GM19328 (cell line): ENCODE data around the gene MYCN.
"Not testable (repeated sequence)": the region's sequence is repeated elsewhere in the genome, so short reads cannot be mapped to it uniquely, and the experiment has no call there.

Experiments used
- ATAC-seq: cut with Tn5 transposase; IDR thresholded peaks from one replicate; pipeline ENCODE4 v1.9.1; 2021; ENCODE audit warnings: mild to moderate bottlenecking, moderate library complexity; ENCODE audit not compliant: unreplicated experiment

MYCN gene

DNA sequence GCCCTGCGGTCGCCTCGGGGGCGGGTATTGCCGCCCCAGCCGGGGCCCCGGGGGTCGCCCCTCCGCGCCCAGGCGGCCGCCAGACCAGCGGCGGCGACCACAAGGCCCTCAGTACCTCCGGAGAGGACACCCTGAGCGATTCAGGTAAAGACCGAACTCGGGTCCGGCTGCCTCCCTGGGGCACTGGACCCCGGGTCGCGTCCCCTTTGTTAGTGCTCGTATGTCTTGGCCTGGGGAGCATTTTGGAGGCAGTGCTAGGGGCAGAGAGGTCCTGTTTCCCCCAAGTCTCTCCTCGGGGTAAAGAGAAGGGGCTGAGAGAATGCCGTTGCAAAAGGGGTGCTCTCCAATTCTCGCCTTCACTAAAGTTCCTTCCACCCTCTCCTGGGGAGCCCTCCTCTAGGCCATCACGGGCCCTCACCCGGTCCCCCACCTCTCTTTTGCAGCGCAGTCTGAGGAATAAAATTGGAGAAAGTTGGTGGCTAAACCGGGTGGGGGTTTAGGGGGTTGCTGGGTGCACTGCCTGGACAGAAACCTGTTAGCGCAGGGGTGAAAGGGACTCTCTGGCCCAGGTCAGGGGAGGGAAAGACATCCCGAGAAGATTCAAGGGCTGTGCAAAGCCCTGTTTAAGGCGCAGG, 2.5 kb downstream of the MYCN start:
- ATAC-seq: no peak

DNA sequence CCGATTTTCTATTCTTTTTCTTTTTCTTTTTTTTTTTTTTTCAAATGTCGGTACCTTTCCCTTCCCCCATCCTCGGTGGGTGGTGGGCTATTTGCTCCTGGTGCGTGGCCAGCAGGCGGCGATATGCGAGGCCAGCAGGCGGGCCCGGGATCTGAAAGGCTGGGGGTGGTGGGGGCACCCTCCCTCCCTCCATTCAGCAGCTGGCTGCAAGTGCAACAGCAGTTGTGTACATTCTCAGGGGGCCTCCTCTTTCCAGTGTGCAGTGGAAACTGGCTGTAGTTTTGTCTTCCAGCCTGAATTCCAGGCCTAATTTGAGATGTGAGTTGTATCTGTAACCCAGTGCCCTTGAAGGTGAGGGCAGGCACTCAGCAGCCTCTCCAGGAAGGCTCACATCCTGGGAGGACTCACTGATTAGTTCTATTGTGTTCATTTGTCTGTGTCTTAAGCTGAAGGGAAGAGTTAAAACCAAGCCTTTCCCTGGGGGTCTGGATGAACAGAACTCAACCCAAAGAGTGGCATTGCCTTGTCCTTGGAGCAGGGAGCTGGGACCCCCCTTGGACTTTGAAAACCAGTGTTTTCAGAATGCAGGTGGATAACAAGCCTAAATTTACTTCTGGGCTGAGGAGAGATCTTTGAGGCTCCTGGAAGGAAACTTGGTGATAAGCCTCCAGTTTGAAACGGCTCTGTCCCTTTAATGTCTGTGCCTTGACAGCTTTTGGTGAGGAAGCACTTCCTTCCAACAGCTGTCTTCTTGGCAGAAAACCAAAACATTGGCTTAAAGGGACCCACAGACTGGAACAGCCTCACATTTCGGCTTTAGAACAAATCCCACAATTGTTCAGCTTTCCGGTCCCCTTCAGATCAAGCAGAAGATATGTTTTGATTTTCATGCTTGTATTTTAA, 3.3 kb downstream of the MYCN start:
- ATAC-seq: no peak

DNA sequence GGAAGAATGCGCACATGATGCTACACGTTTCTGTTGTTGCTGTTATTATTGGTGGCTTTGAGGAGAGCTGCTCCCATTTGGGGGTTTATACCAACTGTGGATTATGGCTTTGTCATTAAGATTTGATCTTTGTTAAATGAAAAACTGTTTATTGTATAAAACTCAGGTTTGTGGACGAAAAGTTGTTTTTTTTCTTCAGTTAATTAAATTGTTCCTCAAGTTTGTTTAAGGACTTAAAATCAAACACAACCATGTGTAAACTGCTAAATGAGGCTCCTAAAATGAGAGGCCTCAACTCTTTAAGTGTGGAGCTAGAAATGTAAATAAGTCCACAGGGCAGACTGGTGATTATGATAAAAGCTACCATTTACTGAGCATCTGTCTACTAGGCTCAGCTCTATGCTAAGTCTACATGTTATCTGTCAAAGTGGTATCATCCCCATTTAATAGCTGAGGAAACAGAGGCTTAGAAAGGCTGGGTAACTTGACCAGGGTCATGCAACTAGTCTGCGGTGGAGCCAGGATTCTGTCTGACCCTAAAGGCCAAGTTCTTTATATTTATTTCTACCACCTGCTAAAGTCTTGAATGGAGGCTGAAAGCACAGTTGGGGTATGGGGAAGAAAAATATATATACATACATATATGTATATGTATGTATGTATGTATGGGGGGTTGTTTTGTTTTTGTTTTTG, 4.1 kb downstream of the MYCN start:
- ATAC-seq: no peak

DNA sequence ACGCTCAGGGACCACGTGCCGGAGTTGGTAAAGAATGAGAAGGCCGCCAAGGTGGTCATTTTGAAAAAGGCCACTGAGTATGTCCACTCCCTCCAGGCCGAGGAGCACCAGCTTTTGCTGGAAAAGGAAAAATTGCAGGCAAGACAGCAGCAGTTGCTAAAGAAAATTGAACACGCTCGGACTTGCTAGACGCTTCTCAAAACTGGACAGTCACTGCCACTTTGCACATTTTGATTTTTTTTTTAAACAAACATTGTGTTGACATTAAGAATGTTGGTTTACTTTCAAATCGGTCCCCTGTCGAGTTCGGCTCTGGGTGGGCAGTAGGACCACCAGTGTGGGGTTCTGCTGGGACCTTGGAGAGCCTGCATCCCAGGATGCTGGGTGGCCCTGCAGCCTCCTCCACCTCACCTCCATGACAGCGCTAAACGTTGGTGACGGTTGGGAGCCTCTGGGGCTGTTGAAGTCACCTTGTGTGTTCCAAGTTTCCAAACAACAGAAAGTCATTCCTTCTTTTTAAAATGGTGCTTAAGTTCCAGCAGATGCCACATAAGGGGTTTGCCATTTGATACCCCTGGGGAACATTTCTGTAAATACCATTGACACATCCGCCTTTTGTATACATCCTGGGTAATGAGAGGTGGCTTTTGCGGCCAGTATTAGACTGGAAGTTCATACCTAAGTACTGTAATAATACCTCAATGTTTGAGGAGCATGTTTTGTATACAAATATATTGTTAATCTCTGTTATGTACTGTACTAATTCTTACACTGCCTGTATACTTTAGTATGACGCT, 5.8 kb downstream of the MYCN start:
- no peak for ATAC-seq

DNA sequence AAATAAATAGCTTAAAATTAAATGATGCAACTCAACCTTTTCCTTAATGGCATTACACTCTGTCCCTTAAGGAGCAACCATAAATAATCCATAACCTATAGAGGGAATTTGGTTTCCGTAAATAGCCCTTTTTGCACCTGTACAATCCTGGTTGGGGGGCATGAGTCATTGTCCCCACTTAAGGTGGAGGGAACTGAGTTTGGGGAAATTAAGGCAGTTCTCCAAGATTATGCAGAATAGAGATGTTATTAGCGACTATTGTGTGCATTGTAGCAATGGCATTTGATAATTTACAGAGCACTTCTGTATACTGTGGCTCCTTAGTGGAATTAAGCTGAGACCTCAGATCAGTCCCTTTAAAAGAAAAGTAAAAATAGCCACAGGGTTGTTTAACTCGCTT, 6.6 kb downstream of the MYCN start:
- ATAC-seq: no peak

DNA sequence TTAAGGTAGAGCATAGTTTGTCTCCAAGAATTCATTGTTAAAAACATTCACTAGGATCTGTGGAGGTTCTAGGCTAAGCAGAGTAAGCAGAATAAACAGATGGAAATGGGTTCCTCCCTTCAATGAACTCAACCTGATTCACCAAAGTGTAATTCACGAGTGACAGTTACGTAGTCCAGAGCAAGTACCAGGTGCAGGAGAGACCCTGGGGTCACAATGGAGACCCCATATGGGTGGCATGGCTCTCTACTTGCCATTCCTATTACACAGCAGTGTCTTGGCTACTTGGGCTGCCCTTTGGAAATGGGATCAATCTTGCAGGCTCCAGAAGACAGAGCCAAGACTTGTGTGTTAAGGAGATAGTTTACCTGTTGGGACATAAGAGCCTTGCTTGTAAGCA, 7.1 kb downstream of the MYCN start:
- no peak for ATAC-seq

DNA sequence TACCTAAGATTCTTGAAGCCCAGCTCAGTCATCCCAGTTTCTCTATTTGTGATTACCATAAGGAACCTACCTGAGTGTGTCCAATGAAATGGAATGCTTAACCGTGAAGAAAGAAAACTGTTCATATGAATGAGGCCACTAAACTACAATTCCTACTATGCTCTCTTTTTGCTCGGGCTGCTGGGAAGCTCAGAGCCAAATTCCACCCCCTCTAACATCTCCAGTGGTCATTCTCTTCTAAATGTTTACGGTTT, 8.3 kb downstream of the MYCN start:
- no peak for ATAC-seq

DNA sequence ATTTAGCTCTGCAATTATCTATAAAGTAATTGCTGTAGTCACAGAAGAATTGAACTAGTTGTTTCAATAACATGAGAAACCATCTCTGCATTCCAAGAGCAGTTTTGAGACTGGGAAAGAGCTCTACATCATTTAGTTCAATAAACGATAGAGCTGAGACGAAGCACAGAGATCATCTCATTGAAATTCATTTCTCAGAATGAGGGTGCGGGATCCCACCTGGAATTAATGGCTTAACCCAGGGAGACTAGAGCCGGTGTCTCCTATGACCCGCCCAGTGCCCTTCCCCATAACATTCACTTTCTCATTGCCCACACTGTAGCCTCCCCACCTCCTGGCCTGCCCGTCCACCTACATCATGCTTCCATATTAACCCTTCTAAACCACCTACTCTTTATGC, 8.8 kb downstream of the MYCN start:
- ATAC-seq: no peak

DNA sequence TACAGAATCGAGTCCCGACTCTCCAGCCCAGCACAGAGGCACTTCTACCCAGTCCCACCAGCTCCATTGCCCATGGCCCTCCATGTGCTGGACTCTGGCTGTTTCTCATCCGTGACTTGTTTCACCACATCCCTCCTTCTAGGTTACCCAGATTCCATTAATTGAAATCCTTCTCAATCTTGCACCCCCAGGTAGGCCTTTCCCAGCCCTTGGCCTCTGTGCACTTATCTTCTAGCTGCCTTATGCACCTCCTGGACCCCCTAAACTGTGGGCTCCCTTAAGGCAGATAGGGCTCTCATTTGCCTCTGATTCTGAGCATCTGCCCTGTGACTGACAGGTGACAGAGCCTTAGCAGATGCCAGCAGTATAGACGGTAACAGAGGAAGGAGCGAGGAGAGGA, 9.2 kb downstream of the MYCN start:
- ATAC-seq: no peak

DNA sequence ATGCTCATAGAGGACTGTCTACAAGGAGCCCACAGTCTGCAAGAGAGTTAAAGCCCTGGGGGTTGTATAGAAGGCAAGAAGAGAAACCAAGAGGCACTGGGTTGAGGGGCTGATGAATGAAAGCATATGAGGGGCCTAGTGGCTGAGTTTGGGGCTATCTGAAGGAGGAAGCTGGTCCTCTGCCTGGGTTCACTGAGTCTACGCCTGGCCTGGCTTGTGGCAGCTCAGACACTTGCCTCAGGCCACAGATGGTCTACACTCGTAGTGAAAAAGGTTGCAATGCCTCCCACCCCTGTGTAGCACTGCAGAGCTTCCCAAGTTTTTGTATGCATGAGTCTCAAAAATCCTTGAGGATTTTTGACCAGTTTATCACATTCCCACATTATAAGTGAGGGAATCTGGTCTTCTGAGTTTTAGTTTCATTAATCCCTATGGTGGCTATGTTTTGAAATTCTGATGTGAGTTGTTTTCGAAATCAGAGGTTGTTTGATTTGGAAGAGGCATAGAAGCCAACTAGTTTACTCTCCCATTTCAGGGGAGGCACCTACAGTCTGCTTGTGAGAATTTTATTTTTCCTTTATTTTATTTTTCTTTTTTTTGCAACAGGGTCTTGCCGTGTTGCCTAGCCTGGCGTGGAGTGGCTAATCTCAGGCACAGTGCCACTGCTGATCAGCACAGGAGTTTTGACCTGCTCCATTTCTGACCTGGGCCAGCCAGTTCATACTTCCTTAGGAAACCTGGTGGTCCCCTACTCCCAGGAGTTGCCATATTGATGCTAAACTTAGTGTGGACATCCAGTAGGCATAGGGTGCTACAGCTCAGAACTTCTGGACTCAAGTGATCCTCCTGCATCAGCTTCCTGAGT, 10.0 kb downstream of the MYCN start:
- no peak for ATAC-seq

DNA sequence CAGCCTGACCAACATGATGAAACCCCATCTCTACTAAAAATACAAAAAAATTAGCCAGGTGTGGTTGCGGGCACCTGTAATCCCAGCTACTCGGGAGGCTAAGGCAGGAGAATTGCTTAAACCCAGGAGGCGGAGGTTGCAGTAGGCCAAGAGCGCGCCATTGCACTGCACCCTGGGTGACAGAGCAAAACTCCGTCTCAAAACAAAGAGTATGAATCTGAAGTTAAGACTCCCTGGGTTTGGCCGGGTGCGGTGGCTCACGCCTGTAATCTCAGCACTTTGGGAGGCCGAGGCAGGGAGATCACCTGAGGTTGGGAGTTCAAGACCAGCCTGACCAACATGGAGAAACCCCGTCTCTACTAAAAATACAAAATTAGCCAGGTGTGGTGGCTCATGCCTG, 11.6 kb downstream of the MYCN start:
- not testable (repeated sequence) for ATAC-seq

DNA sequence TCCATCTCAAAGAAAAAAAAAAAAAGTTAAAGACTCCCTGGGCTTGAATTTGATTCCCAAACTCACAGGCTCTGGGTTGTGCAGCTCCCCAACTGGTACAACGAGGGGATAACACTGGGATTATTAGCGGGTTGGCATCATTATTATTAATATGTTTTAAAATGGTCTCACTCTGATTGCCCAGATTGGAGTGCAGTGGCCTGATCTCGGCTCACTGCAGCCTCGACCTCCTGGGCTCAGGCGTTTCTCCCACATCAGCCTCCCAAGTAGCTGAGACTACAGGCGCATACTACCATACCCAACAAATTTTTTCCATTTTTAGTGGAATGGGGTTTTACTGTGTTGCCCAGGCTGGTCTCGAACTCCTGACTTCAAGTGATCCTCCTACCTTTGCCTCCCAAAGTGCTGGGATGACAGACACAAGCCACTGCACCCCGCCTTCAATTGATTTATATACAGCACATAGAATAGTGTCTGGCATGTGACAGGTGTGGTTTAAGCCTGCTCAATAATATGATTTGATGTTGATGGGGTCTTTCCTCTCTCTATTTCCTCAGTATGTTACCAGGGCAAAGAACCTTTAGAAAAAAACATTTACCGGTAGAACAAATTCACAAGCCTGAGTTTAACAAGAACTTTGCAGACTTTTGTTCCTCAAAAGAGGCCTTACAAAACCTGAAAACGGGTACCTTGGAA, 12.2 kb downstream of the MYCN start:
- ATAC-seq: no peak

DNA sequence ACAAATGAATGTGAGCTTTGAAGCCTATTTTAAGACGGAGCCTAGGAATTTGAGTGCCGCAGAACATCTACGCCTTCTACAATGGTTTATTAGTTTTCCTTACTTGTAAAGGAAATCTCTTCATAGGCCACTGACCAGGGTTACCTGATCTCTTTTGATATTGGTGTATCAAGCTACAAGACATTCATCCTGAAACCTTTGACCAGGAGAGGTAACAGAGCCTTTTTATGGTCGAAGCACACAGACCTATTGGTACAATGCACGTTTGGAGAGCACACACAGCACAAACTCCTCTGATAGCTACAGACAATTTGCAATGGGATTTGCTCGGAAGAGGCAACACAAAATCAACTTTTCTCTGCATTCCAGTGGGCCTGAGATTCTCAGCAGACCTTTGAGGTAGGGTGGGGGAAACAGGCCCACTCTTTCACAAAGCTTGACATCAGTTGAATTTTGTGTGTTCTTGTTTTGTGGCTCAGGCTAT, 12.8 kb downstream of the MYCN start:
- no peak for ATAC-seq

DNA sequence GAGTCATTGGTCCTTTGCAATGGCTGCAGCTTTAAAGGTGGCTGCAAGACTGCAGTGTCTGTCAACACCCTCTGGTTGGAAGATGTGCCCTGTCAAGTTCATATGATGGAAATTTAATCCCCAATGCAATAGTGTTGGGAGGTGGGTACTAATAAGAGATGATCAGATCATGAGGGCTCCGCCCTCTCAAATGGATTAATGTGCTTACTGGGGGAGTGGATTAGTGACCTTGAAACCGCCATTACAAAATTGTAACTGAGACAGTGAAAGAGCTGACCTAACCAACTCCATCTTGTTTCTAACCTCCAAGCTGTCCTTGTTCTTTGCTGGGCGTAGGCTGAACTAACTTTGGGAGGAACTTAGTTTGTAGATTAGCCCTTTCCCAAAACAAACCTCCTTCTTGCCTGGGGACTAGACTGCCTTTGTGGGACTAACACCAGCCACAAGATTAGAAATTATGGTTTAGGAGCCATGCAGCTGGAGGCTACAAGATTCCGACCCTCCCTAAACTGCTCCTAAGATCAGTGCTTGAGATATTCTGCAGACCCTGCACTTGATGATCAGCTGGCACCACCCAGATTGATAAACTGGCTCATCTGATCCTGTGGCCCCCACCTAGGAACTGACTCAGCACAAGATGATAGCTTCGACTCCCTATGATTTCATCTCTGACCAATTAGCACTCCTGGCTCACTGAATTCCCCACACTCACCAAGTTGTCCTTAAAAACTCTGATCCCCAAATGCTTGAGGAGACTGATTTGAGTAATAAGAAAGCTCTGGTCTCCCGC, 13.7 kb downstream of the MYCN start:
- ATAC-seq: no peak

DNA sequence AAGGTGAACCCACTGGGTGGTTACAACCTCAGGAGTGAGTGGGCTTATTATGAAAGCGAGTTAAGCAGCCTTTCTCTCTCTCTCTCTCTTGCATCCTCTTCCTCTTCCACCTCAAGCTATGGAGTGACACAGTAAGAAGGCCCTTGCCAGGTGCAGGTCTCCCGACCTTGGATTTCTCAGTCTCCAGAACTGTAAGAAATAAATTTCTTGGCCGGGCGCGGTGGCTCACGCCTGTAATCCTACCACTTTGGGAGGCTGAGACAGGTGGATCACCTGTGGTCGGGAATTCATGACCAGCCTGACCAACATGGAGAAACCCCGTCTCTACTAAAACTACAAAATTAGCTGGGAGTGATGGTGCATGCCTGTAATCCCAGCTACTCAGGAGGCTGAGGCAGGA, 14.4 kb downstream of the MYCN start:
- no peak for ATAC-seq

DNA sequence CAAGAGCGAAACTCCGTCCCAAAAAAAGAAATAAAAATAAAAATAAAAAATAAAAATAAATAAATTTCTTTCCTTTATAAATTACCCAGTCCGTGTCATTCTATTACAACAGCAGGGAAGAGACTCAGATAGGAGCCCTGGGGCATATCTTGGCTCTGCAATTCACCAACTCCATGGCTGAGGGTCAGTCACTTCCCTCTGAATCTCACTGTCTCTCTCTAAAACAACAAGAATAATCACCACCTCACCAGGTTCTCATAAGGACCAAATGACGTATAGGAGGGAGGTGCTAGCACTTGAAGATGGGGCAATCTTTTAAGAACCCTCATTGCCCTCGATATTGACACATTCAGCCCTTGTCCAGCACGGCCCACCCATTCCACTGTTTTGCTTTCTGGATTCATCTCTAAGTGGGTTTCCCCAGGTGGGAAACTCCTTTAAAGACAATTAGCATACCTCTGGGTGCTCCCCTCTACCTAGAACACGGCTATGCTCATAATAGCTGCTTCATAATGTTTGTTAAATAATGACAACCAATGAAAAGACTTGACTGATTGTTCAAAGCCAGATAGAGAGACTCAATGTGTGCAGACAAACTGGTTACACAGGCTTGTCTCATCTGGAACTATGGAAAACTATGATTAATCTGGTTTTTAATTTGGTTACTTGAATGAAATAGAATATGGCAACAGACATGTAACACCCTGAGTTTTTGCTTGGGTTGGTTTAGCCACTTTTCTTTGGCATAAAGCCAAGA, 15.1 kb downstream of the MYCN start:
- no peak for ATAC-seq

DNA sequence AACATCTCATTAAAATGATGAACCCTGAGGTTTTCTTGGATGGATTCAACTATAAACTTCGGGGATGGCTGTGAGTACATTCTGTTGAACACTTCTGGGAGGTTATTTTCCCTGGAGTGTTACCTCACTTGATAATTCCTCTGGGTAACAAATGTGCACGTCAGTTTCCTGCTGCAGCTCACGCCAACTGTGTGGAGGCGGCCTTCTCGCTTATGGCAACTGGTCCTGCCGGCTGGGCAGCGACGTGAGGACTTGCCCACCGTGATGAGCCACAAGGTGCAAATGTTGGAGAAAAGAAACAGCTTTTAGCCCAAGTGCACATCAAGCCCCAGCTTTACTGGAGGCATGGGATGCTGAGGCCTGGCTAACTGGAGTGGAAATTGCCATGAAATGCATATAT, 15.9 kb downstream of the MYCN start:
- ATAC-seq: no peak
